GM18526 (cell line): ENCODE data around the gene PREX1.

Experiments
- POLR2A ChIP-seq: IDR thresholded peaks from 3 replicates; pipeline ENCODE4 v1.6.1; 2011; ENCODE audit not compliant: insufficient read length; ENCODE audit errors: extremely low read depth

The PREX1 gene

DNA sequence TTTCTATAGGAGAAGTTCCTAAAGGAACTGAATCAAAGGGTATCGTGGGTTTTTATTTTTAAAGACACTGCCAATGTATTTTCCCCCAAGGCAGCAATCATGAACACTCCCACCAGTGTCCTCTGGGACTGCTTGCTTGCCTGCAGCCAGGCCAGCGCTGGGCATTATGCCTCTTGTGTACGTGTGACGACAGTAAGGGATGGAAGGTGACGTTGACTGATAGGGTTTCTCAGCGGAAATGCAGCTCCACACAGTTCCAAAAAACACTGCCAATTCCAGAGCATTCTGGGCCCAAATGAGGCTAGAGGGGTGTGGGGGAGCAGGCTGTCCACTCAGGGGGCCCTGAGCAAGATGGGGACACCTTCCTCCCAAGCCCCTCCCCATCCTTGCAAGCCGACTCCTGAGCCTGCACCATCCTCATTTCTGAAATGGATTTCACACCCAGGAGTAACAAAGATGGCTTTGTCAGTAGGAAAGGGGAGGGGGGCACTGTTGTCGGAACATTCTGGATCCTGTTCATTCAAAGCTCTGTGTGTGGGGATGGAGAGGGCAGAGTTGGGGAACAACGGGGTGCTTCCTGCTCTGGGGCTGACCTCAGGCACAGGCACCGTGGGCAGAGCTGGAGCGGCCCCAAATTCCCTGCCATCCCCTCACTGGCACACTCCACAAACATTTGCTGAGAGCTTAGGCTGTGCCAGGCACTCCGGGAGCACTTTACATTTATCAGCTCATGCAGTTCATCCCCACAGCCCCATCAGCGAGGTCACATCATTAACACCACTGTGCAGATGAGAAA lies 20.0 kb downstream of the PREX1 start:
- no peak for TF ChIP-seq POLR2A

DNA sequence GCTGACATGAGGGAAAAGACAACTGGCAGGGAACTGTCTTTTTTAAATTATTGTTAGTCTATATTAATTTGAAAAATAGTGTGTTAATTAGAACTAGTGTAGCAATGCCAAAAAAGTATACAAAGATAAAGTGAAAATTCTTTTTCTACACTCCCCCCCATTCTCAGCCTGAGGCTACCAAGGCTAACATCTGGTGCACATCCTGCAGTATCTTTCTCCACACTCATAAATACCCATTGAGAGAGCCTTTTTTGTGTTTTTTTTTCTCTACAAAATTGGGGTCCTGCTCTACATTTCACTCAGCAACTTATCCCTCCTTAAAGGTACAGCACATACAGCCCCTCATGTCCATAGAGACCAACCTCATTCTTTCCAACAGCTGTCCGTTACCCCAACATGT lies 20.7 kb downstream of the PREX1 start:
- TF ChIP-seq POLR2A, result no peak

DNA sequence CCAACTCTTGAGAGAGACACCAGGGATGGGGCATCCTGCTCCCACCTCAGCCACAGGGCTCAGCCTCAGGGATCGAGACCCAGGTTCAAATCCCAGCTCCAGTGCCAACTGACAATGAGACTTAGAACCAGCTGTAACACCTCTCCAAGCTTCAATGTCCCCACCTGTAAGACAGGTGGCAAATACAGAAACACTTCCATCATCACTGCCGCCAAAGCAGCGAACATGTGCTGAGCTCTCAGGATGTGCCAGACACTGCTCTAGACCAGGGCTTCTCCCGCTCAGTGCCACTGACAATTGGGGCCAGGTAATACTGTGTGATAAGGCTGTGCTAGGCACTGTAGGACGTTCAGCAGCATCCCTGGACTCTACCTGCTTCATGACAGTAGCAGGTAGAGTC lies 22.1 kb downstream of the PREX1 start:
- TF ChIP-seq POLR2A, result no peak

DNA sequence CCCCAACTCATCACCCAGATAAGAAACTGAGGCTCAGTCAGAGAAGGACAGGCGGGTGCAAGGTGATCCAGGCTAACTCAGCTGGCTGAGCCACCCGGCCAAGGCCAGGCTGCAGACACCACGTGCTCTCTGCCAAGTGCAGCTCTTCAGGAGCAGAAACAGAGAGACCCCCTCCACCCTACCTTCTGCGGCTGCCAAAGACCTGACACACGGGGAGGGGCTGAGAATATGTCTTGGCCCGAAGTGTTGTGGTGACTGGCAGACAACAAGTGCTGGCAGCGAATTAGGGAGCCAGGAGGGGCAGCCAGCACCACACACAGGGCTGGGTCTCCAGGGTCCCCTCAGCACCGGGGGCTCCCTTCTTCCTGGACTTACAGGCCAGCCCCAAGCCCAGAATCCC lies 22.5 kb downstream of the PREX1 start:
- TF ChIP-seq POLR2A, result no peak

DNA sequence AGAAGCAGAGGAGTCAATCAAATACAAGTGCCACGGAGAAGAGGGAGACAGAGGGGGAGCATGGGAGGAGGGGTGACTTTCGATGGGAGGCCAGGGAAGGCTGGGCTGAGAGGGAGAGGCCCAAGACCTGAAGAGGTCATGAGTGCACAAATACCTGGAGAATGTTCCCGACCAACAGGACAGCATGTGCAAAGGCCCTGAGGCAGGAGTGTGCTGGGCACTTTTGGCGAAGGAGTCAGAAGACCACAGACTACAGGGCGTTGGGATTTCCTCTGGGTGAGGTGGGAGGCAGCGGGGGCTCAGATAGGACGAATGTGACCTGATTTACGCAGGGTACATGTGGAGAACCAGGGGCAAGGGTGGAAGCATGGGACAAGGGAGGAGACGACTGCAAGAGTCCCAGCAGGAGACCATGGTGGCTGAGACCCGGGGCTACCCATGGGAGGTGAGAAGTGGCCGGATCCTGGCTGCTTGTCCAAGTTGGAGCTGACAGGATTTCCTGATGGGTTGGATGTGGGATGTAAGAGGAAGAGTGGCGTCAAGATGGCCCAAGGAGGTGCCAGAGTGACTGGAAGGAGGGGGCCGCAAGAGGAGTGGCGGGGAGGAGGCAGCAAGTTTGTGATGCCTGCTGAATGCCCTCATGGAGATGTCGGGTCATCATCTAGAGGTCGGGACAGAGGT lies 23.4 kb downstream of the PREX1 start:
- TF ChIP-seq POLR2A, result no peak

DNA sequence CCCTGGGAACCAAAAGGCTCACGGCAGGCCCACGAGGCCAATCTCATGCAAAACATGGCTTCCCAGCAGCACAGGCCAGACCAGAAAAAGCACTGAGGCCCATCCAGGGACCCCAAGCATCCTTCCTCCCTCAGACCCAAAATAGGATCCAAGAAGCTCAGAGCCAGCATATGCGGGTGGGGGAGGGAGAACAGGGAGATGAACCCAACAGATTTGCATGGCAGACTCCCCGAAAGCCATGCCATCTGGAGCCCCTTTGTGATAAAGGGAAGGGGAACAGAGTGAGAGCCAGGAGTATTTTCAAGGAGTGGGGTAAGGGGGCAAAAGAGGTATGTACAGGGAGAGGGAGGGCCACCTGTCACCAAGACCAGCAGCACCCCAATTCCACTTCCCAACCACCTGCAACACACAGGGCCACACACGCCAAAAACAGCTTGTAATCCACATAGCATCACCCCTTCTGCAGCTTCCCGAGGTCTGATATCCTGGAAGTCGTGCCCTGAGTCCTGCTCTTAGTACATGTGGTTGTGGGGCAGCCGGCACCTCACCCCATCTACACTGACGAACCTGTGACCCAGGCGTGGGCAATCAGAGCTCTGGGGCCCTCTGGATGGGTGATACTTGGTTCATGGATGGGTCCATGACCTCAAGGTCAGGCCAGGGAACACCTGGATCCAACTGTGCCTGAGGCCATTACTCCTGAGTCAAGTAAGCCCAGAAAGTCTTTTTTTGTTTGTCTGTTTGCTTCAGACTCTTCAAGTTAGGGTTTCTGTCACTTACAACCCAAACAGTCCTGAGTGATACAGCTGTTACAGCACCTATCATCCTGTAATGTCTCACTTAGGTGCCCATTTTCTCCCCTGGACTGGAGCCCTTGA lies 24.4 kb downstream of the PREX1 start:
- no peak for TF ChIP-seq POLR2A

DNA sequence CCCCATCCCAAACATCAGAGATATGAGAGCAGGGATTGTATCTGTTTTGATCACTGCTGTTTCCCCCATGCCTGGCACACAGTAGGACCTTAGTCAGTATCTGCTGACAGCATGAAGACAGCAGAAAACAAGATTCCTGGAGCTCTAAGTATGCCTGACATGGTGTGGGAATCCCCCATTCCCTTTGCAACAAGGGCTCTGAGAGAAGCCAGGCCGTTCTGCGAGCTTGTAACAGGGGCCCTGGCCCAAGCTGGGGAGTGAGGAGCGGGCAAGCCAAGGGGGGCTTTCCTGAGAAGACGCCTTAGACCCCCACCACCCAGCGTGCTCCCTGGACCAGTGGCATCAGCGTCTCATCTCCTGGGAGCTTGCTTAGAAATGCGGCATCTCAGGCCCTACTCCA lies 25.2 kb downstream of the PREX1 start:
- TF ChIP-seq POLR2A, result no peak

DNA sequence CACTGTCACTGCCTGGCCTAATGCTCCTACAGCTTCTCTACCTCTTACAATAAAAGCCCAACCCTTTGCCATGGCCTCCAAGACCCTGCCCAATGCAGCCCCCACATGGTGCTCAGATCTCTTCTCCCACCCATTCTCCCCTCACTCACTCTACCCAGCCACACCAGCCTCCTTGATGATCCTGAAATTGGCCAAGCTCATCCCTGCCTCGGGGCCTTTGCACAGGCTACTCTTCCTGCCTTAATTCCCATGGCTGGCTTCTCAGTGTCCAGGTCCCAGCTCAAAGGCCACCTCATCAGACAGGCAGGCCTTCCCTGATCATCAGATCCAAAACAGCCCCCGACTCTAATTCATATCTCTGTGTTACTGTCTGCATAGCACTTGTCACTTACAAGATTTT lies 25.6 kb downstream of the PREX1 start:
- TF ChIP-seq POLR2A, result no peak

DNA sequence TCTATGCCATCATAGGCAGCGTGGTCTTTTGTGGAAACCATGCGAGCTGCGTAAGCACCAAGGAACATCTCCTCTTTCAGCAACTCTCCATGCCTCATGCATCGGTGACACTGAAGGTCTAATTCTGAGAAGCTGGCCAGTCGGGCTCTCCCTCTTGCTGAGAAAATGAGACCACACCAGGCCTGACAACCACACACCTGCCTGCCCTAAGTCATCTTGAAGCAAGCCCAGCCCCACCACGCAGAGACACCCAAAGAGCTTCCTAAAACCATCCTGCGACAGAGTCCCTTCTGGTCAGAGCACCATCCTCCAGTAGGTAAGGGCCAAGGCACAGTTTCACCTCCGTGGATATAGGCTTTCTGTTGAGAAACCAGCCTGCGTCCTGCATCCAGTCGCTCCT lies 26.6 kb downstream of the PREX1 start:
- no peak for TF ChIP-seq POLR2A

DNA sequence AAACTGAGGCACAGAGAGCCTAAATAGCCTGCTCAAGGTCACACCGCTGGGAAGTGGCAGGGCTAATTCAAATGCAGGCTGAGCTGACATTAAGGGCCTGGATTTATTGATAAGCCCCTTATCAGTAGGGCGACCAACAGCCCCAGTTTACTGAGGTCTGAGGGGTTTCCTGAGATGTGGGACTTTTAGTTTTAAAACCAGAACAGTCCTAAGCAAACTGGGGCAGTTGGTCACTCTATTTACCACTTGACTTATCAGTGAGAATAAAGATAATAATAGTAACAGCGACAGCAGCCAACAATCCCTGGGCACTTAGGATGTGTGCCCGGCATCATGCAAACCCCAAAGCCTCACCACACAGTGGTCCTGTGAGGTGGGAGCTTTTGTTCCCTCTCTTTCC lies 27.6 kb downstream of the PREX1 start:
- no peak for TF ChIP-seq POLR2A

DNA sequence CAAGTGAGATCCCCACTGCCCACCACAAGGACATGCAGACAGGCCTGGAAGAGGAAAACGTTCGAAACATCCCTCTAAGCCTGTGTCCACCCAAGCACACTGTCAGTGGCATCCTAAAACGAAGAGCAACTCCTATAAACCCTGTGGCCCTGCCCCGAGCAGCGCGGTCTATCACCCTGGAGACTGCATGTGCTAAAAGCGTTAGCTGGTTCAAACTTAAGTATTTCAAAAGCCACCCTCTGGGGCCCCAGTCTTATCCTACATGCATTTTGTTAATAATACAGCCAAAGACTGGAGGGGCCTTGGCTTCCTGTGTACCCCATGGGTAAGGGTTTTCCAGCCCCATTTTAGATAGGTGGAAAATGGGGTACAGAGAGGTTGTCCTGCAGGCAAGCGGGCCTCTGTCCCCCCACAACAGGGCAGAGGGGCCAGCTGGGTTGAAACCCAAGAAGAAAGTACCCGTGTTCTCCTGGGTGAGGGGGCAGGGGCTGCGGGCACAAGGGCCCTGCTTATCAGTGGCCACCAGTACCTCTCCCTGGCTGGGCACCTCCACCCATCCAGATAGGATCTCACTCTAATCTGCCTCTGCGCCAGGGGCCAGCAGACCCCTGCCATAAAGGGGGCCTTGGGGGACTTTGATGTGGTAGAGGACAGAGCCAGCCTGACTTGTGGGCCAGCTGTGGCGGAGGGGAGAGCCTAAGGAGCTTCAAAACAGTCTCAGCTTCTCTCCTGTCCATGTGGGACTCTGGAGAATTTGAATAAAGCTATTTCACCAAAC lies 28.3 kb downstream of the PREX1 start:
- TF ChIP-seq POLR2A, result no peak

DNA sequence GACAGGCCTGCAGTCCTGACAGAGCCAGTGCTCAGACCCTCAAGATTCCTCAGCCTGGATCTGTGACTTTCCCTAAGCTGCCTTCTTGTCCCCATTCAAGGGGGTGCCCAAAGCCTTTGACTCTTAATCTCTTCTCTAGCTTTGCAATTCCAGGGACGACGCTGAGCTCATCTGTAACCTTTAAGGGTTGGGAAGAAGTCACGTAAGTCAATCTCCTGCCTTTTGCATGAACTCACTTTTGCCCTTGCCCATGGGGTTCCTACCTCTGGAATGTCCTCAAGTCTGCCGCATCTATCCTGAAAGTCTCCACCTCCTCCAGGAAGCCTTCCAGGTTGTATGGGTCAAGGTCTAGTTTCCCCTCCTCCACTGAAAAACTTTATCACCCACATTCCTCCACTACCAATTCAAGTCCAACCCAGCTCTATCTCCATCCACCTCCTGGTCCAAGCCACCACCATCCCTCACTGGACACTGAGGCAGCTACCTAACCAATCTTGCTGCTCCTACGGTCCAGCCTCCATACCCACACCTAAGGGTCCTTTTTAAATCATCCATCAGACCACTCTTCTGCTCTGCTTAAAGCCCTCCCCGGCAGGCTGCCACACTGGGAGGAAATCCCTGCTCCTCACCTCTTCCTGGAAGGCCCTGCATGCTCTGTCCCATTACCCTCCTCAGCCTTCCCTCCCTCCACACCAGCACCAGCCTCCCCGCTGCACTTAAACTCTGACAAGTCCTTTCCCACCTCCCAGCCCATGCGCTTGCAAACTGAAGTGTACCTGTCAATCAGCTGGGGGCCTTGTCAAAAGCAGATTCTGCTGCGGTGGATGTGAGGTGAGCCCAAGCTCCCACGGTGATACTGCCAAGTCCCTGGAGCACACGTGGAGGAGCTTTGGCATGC lies 29.7 kb downstream of the PREX1 start:
- no peak for TF ChIP-seq POLR2A

DNA sequence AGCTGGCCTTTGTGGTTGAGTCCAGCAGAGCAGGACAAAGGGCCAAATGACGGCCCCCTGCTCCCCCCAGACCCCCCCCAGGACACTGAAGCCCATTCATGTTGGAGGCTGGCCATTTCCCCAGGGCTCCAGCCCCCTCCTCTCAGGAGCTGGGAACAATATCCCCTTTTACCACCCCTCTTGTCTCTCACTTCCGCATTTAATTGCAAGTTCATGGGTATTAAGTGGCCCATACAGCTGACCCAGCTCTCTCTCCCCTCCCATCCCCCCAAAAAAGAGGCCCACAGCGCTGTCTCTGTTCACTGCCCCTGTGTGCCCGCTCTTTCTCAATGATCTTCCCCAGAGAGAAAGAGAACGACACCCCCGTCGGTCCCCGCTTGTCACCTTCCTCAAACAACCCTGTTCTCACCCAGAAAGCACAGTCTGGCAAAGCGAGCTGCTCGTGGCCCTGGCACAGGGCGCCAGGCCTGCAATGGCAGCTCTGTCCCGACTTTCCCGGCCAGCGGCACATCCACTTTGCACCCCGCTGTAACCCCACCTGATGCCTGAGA lies 30.4 kb downstream of the PREX1 start:
- no peak for TF ChIP-seq POLR2A

DNA sequence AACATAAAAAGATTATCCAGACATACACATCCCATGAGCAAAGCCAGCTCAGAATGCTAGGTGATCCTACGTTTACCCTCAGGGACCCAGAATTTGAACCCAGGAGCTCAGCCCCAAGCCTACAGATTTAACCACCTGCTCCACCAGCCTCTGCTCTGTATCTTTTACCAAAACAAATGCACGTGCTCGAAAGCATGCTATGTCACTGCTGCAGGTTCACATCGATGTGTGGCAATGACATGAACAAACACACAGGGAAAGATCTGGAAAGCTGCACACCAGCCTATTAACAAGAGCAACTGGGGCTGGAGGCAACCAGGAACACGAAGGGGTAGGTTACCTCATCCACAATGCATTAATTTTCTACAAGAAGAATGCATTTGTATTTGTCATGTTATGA lies 32.1 kb downstream of the PREX1 start:
- no peak for TF ChIP-seq POLR2A

DNA sequence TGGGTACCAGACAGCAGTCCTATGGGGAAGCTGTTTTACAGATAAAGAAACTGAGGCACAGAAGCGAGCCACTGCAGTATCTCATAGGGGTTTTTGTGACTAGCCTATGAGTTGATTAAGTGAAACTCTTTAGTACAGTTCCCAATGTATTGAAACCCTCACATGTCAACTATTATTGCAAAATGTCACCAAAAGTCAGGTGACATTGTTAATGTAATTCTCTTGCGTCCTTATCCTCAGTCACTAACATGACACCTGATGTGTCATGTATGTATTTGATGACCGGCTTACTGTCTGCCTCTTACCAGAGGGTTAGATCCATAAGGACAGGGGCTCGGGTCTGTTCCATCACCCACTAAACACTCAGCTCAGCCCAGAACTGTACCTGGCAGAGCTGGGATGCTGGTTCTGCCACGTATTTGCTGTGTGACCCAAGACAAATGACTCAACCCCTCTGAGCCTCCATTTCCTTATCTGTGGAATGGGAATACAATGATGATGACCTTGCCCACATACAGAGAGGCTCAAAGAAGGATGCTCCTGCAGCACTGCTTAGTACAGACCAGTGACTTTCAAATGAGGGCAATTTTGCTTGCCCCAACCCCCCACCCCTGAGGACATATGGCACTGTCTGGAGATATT lies 32.9 kb downstream of the PREX1 start:
- TF ChIP-seq POLR2A, result no peak
